Stomach (tissue), 4 donors: ENCODE results near the gene NEDD4L.

Source experiments
- CTCF ChIP-seq, 7 experiments: fragments of 450-650 bp in 4 of 7; fragments of 200-600 bp in 3 of 7; sonication (generic) in 3 of 7; IDR thresholded peaks; one replicate each; pipeline ENCODE4 v1.5.1; 2016 to 2019; ENCODE audit warnings: antibody characterized with exemption in 7 of 7, control low read depth in 2 of 7, mild to moderate bottlenecking in 1 of 7
- POLR2A ChIP-seq, 4 donors: fragments of 450-650 bp; IDR thresholded peaks; one replicate each; pipeline ENCODE4 v1.6.1; 2016; ENCODE audit warnings: antibody characterized with exemption in 4 of 4, control low read depth in 2 of 4, mild to moderate bottlenecking in 1 of 4, moderate library complexity in 1 of 4

GRCh38 chr18:58077329-58077728, 33.3 kb downstream of the NEDD4L start:
- TF ChIP-seq CTCF (IDR thresholded peaks at IDR 0.05), result no peak
- TF ChIP-seq POLR2A (IDR thresholded peaks at IDR 0.05), result no peak
